ENCODE results near the gene ICAM1.
"Not testable (repeated sequence)": the region's sequence is repeated elsewhere in the genome, so short reads cannot be mapped to it uniquely, and the experiment has no call there.

The ICAM1 gene

GRCh38 chr19:10271543-10272086 is 695 bp downstream of the ICAM1 start:
- Histone ChIP-seq H3K4me1 (ENCODE audit: control extremely low read depth in 1 of 4, control insufficient read depth in 4 of 4, insufficient read depth in 4 of 4, low read length in 3 of 4) (peaks cover 0 to 35% (median 28%) of the 10 kb centered on the region in 4 experiments), H3K36me3 (ENCODE audit: control insufficient read depth in 4 of 4, insufficient read depth in 4 of 4, low read length in 3 of 4) (peaks cover 0 to 8% (median 2%) of the 10 kb centered on the region in 4 experiments), H3K9me3 (ENCODE audit: control extremely low read depth in 1 of 5, control insufficient read depth in 4 of 5, insufficient read depth in 2 of 5, low read depth in 1 of 5, low read length in 4 of 5) (no peaks in the 10 kb centered on the region), H3K4me3 (ENCODE audit: control insufficient read depth in 1 of 7, extremely low read depth in 1 of 7, insufficient read depth in 4 of 7, low read depth in 2 of 7, low read length in 6 of 7) (peak overlapping the region in 3 of 7 experiments; percentile 61 to 73 (median 68)), H3K27me3 (replicated peaks in 2 of 5; ENCODE audit: control insufficient read depth in 4 of 5, insufficient read depth in 5 of 5, low read length in 4 of 5) (no peaks in the 10 kb centered on the region), H3K27ac (ENCODE audit: insufficient read depth in 1 of 2, low read depth in 1 of 2, low read length in 2 of 2, poor library complexity in 1 of 2, severe bottlenecking in 2 of 2) (peak overlapping the region in 1 of 2 experiments; percentile 83)
- ChIA-PET CTCF (interaction anchor here (1.1 to 20.1 kb wide), 9 partner anchors 9 to 118 kb away, joined by 3 to 542 read pairs (median 16); partner anchors contain the start of genes ICAM4, ICAM5 and TYK2), POLR2A (interaction anchor here (0.6 to 4.0 kb wide), 11 partner anchors 9 to 288 kb away, joined by 3 to 60 read pairs (median 6); partner anchors contain the start of genes ICAM4, ICAM5 and TYK2)
- peak; percentile 54 to 91 (median 90) for DNase-seq
- WGBS (ENCODE audit: insufficient coverage) = 33% methylated on average over 10 of the region's 12 CpGs

GRCh38 chr19:10274589-10274988 is 3.7 kb downstream of the ICAM1 start:
- POLR2A ChIA-PET = interaction anchor here (1.1 kb wide), 1 partner anchor 15 kb away, joined by 7 read pairs; the partner anchor contains the start of gene ICAM5

DNA sequence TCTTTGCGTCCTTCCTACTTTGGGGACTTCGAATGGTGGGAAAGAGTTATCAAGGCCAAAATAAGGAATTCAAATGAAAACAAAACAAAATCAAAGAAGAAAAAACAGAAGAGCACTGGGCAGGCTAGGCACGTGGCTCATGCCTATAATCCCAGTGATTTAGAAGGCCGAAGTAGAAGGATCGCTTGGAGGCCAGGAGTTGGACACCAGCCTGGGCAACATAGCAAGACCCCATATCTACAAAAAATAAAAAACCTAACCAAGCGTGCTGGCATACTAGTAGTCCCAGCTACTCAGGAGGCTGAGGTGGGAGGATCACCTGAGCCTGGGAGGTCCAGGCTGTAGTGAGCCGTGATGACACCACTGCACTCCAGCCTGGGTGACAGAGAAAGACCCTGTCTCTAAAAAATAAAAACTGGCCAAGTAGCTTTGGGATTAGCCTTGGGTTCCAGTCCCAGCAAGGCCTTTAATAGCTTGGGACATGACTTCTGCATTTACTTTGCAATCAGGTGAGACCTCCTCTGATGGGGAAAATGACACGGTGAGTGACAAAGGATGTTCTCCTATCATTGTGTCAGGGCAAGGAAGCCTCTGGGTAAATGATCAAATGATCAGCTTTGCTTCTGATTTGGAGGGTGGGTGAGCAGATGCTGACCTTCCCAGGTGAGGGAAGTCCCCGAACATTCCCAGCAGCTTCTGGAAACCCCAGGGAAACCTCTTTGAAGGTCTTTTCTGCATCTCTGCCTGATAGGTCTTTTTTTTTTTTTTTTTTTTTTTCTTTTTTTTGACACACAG is 7.1 kb downstream of the ICAM1 start:
- no peak for DNase-seq
- ChIA-PET POLR2A (interaction anchor here (0.8 to 1.1 kb wide), 2 partner anchors 10 to 28 kb away, joined by 3 to 4 read pairs; no protein-coding TSS in a partner anchor), CTCF (interaction anchor here (1.2 to 3.7 kb wide), 2 partner anchors 11 to 19 kb away, joined by 4 to 20 read pairs; partner anchors contain the start of gene ICAM5)
- Histone ChIP-seq H3K9me3 (ENCODE audit: control extremely low read depth in 1 of 5, control insufficient read depth in 4 of 5, insufficient read depth in 2 of 5, low read depth in 1 of 5, low read length in 4 of 5) (no peaks in the 10 kb centered on the region), H3K36me3 (ENCODE audit: control insufficient read depth in 4 of 4, insufficient read depth in 4 of 4, low read length in 3 of 4) (peaks cover 0 to 8% (median 2%) of the 10 kb centered on the region in 4 experiments), H3K27ac (ENCODE audit: insufficient read depth in 1 of 2, low read depth in 1 of 2, low read length in 2 of 2, poor library complexity in 1 of 2, severe bottlenecking in 2 of 2) (no peak overlapping the region), H3K4me1 (ENCODE audit: control extremely low read depth in 1 of 4, control insufficient read depth in 4 of 4, insufficient read depth in 4 of 4, low read length in 3 of 4) (peaks cover 5 to 13% (median 12%) of the 10 kb centered on the region in 4 experiments), H3K27me3 (replicated peaks in 2 of 5; ENCODE audit: control insufficient read depth in 4 of 5, insufficient read depth in 5 of 5, low read length in 4 of 5) (no peaks in the 10 kb centered on the region), H3K4me3 (ENCODE audit: control insufficient read depth in 1 of 7, extremely low read depth in 1 of 7, insufficient read depth in 4 of 7, low read depth in 2 of 7, low read length in 6 of 7) (no peak overlapping the region)
- WGBS (ENCODE audit: insufficient coverage) = 96% methylated on average over 7 of the region's 9 CpGs

More at GRCh38 chr19:10274589-10274988, 3.7 kb downstream of the ICAM1 start:
- WGBS (ENCODE audit: insufficient coverage) = 99% methylated on average over 10 of the region's 10 CpGs
- CTCF ChIA-PET = interaction anchor here (1.1 to 1.4 kb wide), 2 partner anchors 13 to 25 kb away, joined by 4 to 6 read pairs; no protein-coding TSS in a partner anchor
- DNase-seq = no peak
- H3K9me3 ChIP-seq (ENCODE audit: control extremely low read depth in 1 of 5, control insufficient read depth in 4 of 5, insufficient read depth in 2 of 5, low read depth in 1 of 5, low read length in 4 of 5) = no peaks in the 10 kb centered on the region
- H3K4me1 ChIP-seq (ENCODE audit: control extremely low read depth in 1 of 4, control insufficient read depth in 4 of 4, insufficient read depth in 4 of 4, low read length in 3 of 4) = peaks cover 0 to 31% (median 30%) of the 10 kb centered on the region in 4 experiments
- no peak overlapping the region for H3K4me3 ChIP-seq (ENCODE audit: control insufficient read depth in 1 of 7, extremely low read depth in 1 of 7, insufficient read depth in 4 of 7, low read depth in 2 of 7, low read length in 6 of 7)
- peaks cover 0 to 8% (median 2%) of the 10 kb centered on the region in 4 experiments for H3K36me3 ChIP-seq (ENCODE audit: control insufficient read depth in 4 of 4, insufficient read depth in 4 of 4, low read length in 3 of 4)
- H3K27me3 ChIP-seq (replicated peaks in 2 of 5; ENCODE audit: control insufficient read depth in 4 of 5, insufficient read depth in 5 of 5, low read length in 4 of 5) = no peaks in the 10 kb centered on the region
- H3K27ac ChIP-seq (ENCODE audit: insufficient read depth in 1 of 2, low read depth in 1 of 2, low read length in 2 of 2, poor library complexity in 1 of 2, severe bottlenecking in 2 of 2) = no peak overlapping the region

GRCh38 chr19:10278935-10279334 is 8.0 kb downstream of the ICAM1 start:
- ChIA-PET POLR2A (interaction anchor here (1.1 to 3.3 kb wide), 3 partner anchors 8 to 27 kb away, joined by 3 to 25 read pairs (median 7); partner anchors contain the start of genes ICAM1 and ICAM5), CTCF (interaction anchor here (1.4 to 3.7 kb wide), 4 partner anchors 9 to 112 kb away, joined by 4 to 41 read pairs (median 12); partner anchors contain the start of genes ICAM1 and ICAM5)
- DNase-seq = no peak
- Histone ChIP-seq H3K4me1 (ENCODE audit: control extremely low read depth in 1 of 4, control insufficient read depth in 4 of 4, insufficient read depth in 4 of 4, low read length in 3 of 4) (peaks cover 5 to 13% (median 12%) of the 10 kb centered on the region in 4 experiments), H3K27ac (ENCODE audit: insufficient read depth in 1 of 2, low read depth in 1 of 2, low read length in 2 of 2, poor library complexity in 1 of 2, severe bottlenecking in 2 of 2) (no peak overlapping the region), H3K9me3 (ENCODE audit: control extremely low read depth in 1 of 5, control insufficient read depth in 4 of 5, insufficient read depth in 2 of 5, low read depth in 1 of 5, low read length in 4 of 5) (no peaks in the 10 kb centered on the region), H3K36me3 (ENCODE audit: control insufficient read depth in 4 of 4, insufficient read depth in 4 of 4, low read length in 3 of 4) (peaks cover 0 to 15% (median 4%) of the 10 kb centered on the region in 4 experiments), H3K4me3 (ENCODE audit: control insufficient read depth in 1 of 7, extremely low read depth in 1 of 7, insufficient read depth in 4 of 7, low read depth in 2 of 7, low read length in 6 of 7) (no peak overlapping the region), H3K27me3 (replicated peaks in 2 of 5; ENCODE audit: control insufficient read depth in 4 of 5, insufficient read depth in 5 of 5, low read length in 4 of 5) (no peaks in the 10 kb centered on the region)
- 100% methylated on average over 1 of the region's 1 CpG for WGBS (ENCODE audit: insufficient coverage)

- Histone ChIP-seq H3K27ac (ENCODE audit: insufficient read depth in 1 of 2, low read depth in 1 of 2, low read length in 2 of 2, poor library complexity in 1 of 2, severe bottlenecking in 2 of 2) (no peak overlapping the region), H3K4me1 (ENCODE audit: control extremely low read depth in 1 of 4, control insufficient read depth in 4 of 4, insufficient read depth in 4 of 4, low read length in 3 of 4) (peaks cover 5 to 17% (median 13%) of the 10 kb centered on the region in 4 experiments), H3K36me3 (ENCODE audit: control insufficient read depth in 4 of 4, insufficient read depth in 4 of 4, low read length in 3 of 4) (peaks cover 0 to 22% (median 8%) of the 10 kb centered on the region in 4 experiments), H3K27me3 (replicated peaks in 2 of 5; ENCODE audit: control insufficient read depth in 4 of 5, insufficient read depth in 5 of 5, low read length in 4 of 5) (no peaks in the 10 kb centered on the region), H3K4me3 (ENCODE audit: control insufficient read depth in 1 of 7, extremely low read depth in 1 of 7, insufficient read depth in 4 of 7, low read depth in 2 of 7, low read length in 6 of 7) (no peak overlapping the region), H3K9me3 (ENCODE audit: control extremely low read depth in 1 of 5, control insufficient read depth in 4 of 5, insufficient read depth in 2 of 5, low read depth in 1 of 5, low read length in 4 of 5) (no peaks in the 10 kb centered on the region)
- ChIA-PET CTCF (interaction anchor here (0.8 to 3.7 kb wide), 7 partner anchors 9 to 111 kb away, joined by 3 to 41 read pairs (median 4); partner anchors contain the start of genes ICAM1 and ICAM5), POLR2A (interaction anchor here (1.4 to 3.3 kb wide), 3 partner anchors 9 to 19 kb away, joined by 3 to 25 read pairs (median 7); partner anchors contain the start of genes ICAM1 and ICAM5)
- WGBS (ENCODE audit: insufficient coverage) = 57% methylated on average over 4 of the region's 5 CpGs
- DNase-seq = peak in 1 of 3 donors; percentile 43
These were observed 9.0 kb downstream of the ICAM1 start for GRCh38 chr19:10279737-10280442.

DNA sequence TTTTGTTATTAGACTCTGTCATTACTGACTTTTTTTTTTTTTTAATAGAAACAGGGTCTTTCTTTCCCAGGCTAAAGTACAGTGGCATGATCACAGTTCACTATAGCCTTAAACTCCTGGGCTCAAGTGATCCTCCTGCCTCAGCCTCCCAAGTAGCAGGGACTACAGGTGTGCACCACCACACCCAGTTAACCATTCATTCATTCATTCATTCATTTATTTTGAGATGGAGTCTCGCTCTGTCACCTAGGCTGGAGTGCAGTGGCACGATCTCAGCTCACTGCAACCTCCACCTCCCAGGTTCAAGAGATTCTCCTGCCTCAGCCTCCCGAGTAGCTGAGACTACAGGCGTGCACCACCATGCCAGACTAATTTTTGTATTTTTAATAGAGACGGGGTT is 11.1 kb downstream of the ICAM1 start:
- H3K9me3 ChIP-seq (ENCODE audit: control extremely low read depth in 1 of 5, control insufficient read depth in 4 of 5, insufficient read depth in 2 of 5, low read depth in 1 of 5, low read length in 4 of 5); DNase-seq; H3K27me3 ChIP-seq (replicated peaks in 2 of 5; ENCODE audit: control insufficient read depth in 4 of 5, insufficient read depth in 5 of 5, low read length in 4 of 5); H3K27ac ChIP-seq (ENCODE audit: insufficient read depth in 1 of 2, low read depth in 1 of 2, low read length in 2 of 2, poor library complexity in 1 of 2, severe bottlenecking in 2 of 2); H3K4me3 ChIP-seq (ENCODE audit: control insufficient read depth in 1 of 7, extremely low read depth in 1 of 7, insufficient read depth in 4 of 7, low read depth in 2 of 7, low read length in 6 of 7): not testable (repeated sequence)
- peaks cover 0 to 24% (median 13%) of the 10 kb centered on the region in 4 experiments for H3K36me3 ChIP-seq (ENCODE audit: control insufficient read depth in 4 of 4, insufficient read depth in 4 of 4, low read length in 3 of 4)
- H3K4me1 ChIP-seq (ENCODE audit: control extremely low read depth in 1 of 4, control insufficient read depth in 4 of 4, insufficient read depth in 4 of 4, low read length in 3 of 4) = peaks cover 5 to 38% (median 33%) of the 10 kb centered on the region in 4 experiments
- WGBS (ENCODE audit: insufficient coverage) = 100% methylated on average over 5 of the region's 5 CpGs
- ChIA-PET POLR2A (interaction anchor here (3.3 kb wide), 1 partner anchor 11 kb away, joined by 25 read pairs; the partner anchor contains the start of gene ICAM1), CTCF (interaction anchor here (1.1 to 3.7 kb wide), 3 partner anchors 8 to 12 kb away, joined by 3 to 41 read pairs (median 16); partner anchors contain the start of gene ICAM1)
